ENCODE measurements around the gene IL22RA1.

IL22RA1 gene

DNA sequence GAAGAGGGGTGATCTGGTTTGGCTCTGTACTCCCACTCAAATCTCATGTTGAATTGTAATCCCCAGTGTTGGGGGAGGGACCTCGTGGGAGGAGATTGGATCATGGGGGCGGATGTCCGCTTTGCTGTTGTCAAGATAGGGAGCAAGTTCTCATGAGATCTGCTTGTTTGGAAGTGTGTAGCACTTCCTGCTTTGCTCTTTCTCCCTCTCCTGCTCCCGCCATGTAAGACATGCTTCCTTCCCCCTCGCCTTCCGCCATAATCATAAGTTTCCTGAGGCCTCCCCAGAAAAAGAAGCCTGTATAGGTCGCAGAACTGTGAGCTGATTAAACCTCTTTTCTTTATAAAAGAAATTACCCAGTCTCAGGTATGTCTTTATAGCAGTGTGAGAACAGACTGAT, 58.9 kb downstream of the IL22RA1 start:
- H3K27ac ChIP-seq (ENCODE audit: low read depth, low read length): no peak overlapping the region
- no peak overlapping the region for H3K9ac ChIP-seq (ENCODE audit: low read length)
- no peak overlapping the region for H2AFZ ChIP-seq (ENCODE audit: low read depth, low read length, severe bottlenecking)
- H3K9me3 ChIP-seq (ENCODE audit: insufficient read depth, low read length): no peaks in the 10 kb centered on the region
- no peaks in the 10 kb centered on the region for H3K27me3 ChIP-seq (ENCODE audit: low read length)
- no peak for TF ChIP-seq EZH2phosphoT487 (conservative IDR thresholded peaks at IDR 0.05; ENCODE audit: low read length)
- TF ChIP-seq, protein P1, sequence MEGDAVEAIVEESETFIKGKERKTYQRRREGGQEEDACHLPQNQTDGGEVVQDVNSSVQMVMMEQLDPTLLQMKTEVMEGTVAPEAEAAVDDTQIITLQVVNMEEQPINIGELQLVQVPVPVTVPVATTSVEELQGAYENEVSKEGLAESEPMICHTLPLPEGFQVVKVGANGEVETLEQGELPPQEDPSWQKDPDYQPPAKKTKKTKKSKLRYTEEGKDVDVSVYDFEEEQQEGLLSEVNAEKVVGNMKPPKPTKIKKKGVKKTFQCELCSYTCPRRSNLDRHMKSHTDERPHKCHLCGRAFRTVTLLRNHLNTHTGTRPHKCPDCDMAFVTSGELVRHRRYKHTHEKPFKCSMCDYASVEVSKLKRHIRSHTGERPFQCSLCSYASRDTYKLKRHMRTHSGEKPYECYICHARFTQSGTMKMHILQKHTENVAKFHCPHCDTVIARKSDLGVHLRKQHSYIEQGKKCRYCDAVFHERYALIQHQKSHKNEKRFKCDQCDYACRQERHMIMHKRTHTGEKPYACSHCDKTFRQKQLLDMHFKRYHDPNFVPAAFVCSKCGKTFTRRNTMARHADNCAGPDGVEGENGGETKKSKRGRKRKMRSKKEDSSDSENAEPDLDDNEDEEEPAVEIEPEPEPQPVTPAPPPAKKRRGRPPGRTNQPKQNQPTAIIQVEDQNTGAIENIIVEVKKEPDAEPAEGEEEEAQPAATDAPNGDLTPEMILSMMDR (IDR thresholded peaks at IDR 0.05; ENCODE audit: insufficient read depth, low read length, poor library complexity, severe bottlenecking): no peak
- H3F3A ChIP-seq (ENCODE audit: insufficient read depth): no peaks in the 10 kb centered on the region
- H4K20me1 ChIP-seq (ENCODE audit: low read depth, low read length): no peaks in the 10 kb centered on the region
- no peaks in the 10 kb centered on the region for H3K79me2 ChIP-seq (ENCODE audit: insufficient read depth, low read length)
- H3K4me3 ChIP-seq (ENCODE audit: insufficient read depth, low read length, poor library complexity, severe bottlenecking): no peak overlapping the region
- H3K4me2 ChIP-seq (ENCODE audit: low read depth, low read length, poor library complexity, severe bottlenecking): no peak overlapping the region
- H3K9me2 ChIP-seq (replicated peaks; ENCODE audit: insufficient read depth, low read length): no peaks in the 10 kb centered on the region
- H3K36me3 ChIP-seq (ENCODE audit: low read length): no peaks in the 10 kb centered on the region

DNA sequence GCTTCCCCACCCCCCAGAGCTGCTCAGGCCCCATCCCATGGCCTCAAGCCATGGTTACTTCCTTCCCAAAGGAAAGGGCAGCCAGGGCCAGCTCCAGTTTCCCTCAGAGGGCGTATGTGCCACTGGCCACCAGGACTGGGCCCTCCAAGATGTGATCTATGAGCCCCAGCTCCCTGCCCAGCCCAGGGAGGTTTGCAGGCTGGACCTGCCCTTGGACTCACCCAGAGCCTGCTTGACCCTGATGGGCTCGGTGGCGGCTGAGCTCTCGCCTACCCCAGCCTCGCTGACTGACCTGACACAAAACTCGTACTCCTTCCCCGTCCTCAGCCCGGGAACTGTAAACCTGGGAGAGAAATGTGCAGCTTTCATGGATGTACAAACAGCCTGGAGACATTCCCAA, 60.6 kb downstream of the IL22RA1 start:
- H4K20me1 ChIP-seq (ENCODE audit: low read depth, low read length): no peaks in the 10 kb centered on the region
- no peak overlapping the region for H3K4me3 ChIP-seq (ENCODE audit: insufficient read depth, low read length, poor library complexity, severe bottlenecking)
- no peaks in the 10 kb centered on the region for H3K27me3 ChIP-seq (ENCODE audit: low read length)
- H3K4me2 ChIP-seq (ENCODE audit: low read depth, low read length, poor library complexity, severe bottlenecking): no peak overlapping the region
- H3F3A ChIP-seq (ENCODE audit: insufficient read depth): no peaks in the 10 kb centered on the region
- H3K27ac ChIP-seq (ENCODE audit: low read depth, low read length): no peak overlapping the region
- no peak overlapping the region for H2AFZ ChIP-seq (ENCODE audit: low read depth, low read length, severe bottlenecking)
- TF ChIP-seq, protein P1 (IDR thresholded peaks at IDR 0.05; ENCODE audit: insufficient read depth, low read length, poor library complexity, severe bottlenecking): no peak
- no peak for TF ChIP-seq EZH2phosphoT487 (conservative IDR thresholded peaks at IDR 0.05; ENCODE audit: low read length)
- no peaks in the 10 kb centered on the region for H3K9me2 ChIP-seq (replicated peaks; ENCODE audit: insufficient read depth, low read length)
- no peak overlapping the region for H3K9ac ChIP-seq (ENCODE audit: low read length)
- H3K9me3 ChIP-seq (ENCODE audit: insufficient read depth, low read length): no peaks in the 10 kb centered on the region
- H3K36me3 ChIP-seq (ENCODE audit: low read length): no peaks in the 10 kb centered on the region
- no peaks in the 10 kb centered on the region for H3K79me2 ChIP-seq (ENCODE audit: insufficient read depth, low read length)

DNA sequence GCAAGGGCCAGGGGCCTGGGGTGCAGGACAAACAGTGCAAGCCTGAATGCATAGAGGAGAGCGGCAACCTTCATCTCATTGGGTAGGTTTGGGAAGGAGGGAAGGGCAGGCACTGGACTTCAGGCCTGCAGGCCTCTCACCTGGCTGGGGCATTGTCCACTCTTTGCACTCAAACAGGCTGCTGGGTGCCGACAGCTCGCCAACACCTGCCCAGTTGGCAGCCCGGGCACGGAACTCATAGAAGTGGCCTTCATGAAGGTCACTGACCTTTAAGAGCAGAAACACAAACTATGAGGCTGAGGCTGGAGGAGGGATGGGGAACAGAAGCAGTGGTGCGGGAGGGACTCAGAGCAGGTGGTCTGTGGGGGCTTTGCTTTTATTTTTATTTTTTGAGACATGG, 61.8 kb downstream of the IL22RA1 start:
- H3K27ac ChIP-seq (ENCODE audit: low read depth, low read length): no peak overlapping the region
- TF ChIP-seq, protein P1 (IDR thresholded peaks at IDR 0.05; ENCODE audit: insufficient read depth, low read length, poor library complexity, severe bottlenecking): no peak
- no peak for TF ChIP-seq EZH2phosphoT487 (conservative IDR thresholded peaks at IDR 0.05; ENCODE audit: low read length)
- no peaks in the 10 kb centered on the region for H3K27me3 ChIP-seq (ENCODE audit: low read length)
- H3K9me2 ChIP-seq (replicated peaks; ENCODE audit: insufficient read depth, low read length): no peaks in the 10 kb centered on the region
- no peaks in the 10 kb centered on the region for H3F3A ChIP-seq (ENCODE audit: insufficient read depth)
- H3K36me3 ChIP-seq (ENCODE audit: low read length): no peaks in the 10 kb centered on the region
- no peak overlapping the region for H3K9ac ChIP-seq (ENCODE audit: low read length)
- no peak overlapping the region for H3K4me2 ChIP-seq (ENCODE audit: low read depth, low read length, poor library complexity, severe bottlenecking)
- no peaks in the 10 kb centered on the region for H3K9me3 ChIP-seq (ENCODE audit: insufficient read depth, low read length)
- no peaks in the 10 kb centered on the region for H3K79me2 ChIP-seq (ENCODE audit: insufficient read depth, low read length)
- H2AFZ ChIP-seq (ENCODE audit: low read depth, low read length, severe bottlenecking): no peak overlapping the region
- no peak overlapping the region for H3K4me3 ChIP-seq (ENCODE audit: insufficient read depth, low read length, poor library complexity, severe bottlenecking)
- H4K20me1 ChIP-seq (ENCODE audit: low read depth, low read length): no peaks in the 10 kb centered on the region
